B cell (primary cell): ENCODE measurements around the gene CCDC74B. TPM values are rescaled to one million over a fixed set of nuclear protein-coding genes. Genes with fewer than 3 reads are reported as not detected.
"Not testable (repeated sequence)": the region's sequence is repeated elsewhere in the genome, so short reads cannot be mapped to it uniquely, and the experiment has no call there.

Experiments
- ATAC-seq: fragments of 200-7000 bp; cut with Tn5 transposase; one replicate; pipeline ENCODE4 v1.10.0; 2021; ENCODE audit warnings: low read depth, mild to moderate bottlenecking, moderate number of reproducible peaks, moderate library complexity
- CTCF ChIA-PET: fragments of 350-600 bp; sonication (Branson Sonifier 250); formaldehyde crosslinking; loops from one replicate; lab custom pipeline; 2021; ENCODE audit warnings: antibody characterized with exemption, inconsistent platforms; lab: Charles Lee
- POLR2A ChIA-PET: fragments of 350-600 bp; sonication (Branson Sonifier 250); formaldehyde crosslinking; loops from one replicate; lab custom pipeline; 2021; ENCODE audit warnings: antibody characterized with exemption; lab: Charles Lee
- DNase-seq: peaks from one replicate; pipeline ENCODE4 v3.0.0; 2013
- H2AFZ ChIP-seq: 2 replicates; pipeline ENCODE4 v1.6.1; 2012; ENCODE audit warnings: mild to moderate bottlenecking, low read depth, low read length; ENCODE audit not compliant: insufficient read depth, poor library complexity, severe bottlenecking
- H3K27ac ChIP-seq, 2 donors: 1 replicate in 1 of 2; 2 replicates in 1 of 2; pipeline ENCODE4 v1.5.1; 2012 to 2013; ENCODE audit warnings: low read length in 2 of 2, mild to moderate bottlenecking in 2 of 2, moderate library complexity in 1 of 2
- H3K27me3 ChIP-seq, 4 experiments: fragments of 200-600 bp in 1 of 4; sonication (generic) in 1 of 4; replicated peaks in 1 of 4; 1 replicate in 2 of 4; 2 replicates in 2 of 4; pipeline versions ENCODE4 v1.6.1 to v1.7.0; 2013 to 2016; ENCODE audit warnings: low read length in 3 of 4, mild to moderate bottlenecking in 2 of 4, mixed read lengths in 1 of 4, moderate library complexity in 1 of 4; ENCODE audit not compliant: insufficient read depth in 4 of 4, control insufficient read depth in 3 of 4; ENCODE audit errors: control extremely low read depth in 1 of 4
- H3K36me3 ChIP-seq, 2 experiments: replicated peaks in 1 of 2; 1 replicate in 1 of 2; 2 replicates in 1 of 2; pipeline versions ENCODE4 v1.6.1 to v1.7.1; 2013; ENCODE audit warnings: low read length in 1 of 2; ENCODE audit not compliant: insufficient read depth in 2 of 2, control insufficient read depth in 1 of 2; ENCODE audit errors: control extremely low read depth in 1 of 2, extremely low read depth in 1 of 2
- H3K4me1 ChIP-seq, 2 donors: fragments of 200-600 bp in 1 of 2; sonication (generic) in 1 of 2; 1 replicate in 1 of 2; 2 replicates in 1 of 2; pipeline versions ENCODE4 v1.5.1 to v1.6.1; 2013 to 2017; ENCODE audit warnings: low read length in 2 of 2; ENCODE audit not compliant: control insufficient read depth in 2 of 2, insufficient read depth in 2 of 2
- H3K4me2 ChIP-seq: replicated peaks from 2 replicates; pipeline ENCODE3; 2012; ENCODE audit warnings: mild to moderate bottlenecking, low read depth, low read length; ENCODE audit not compliant: poor library complexity, severe bottlenecking
- H3K4me3 ChIP-seq, 5 experiments: fragments of 200-600 bp in 1 of 5; sonication (generic) in 1 of 5; 1 replicate in 3 of 5; 2 replicates in 2 of 5; pipeline versions ENCODE4 v1.5.1 to v1.7.0; 2011 to 2016; ENCODE audit warnings: low read length in 4 of 5, mild to moderate bottlenecking in 4 of 5, low read depth in 2 of 5, control low read depth in 1 of 5, moderate library complexity in 1 of 5; ENCODE audit not compliant: insufficient read depth in 1 of 5; ENCODE audit errors: control extremely low read depth in 1 of 5, extremely low read depth in 1 of 5
- H3K79me2 ChIP-seq: fragments of 200-600 bp; sonication (generic); one replicate; pipeline ENCODE4 v1.6.0; 2016; ENCODE audit warnings: low read length; ENCODE audit not compliant: control insufficient read depth, insufficient read depth
- H3K9ac ChIP-seq: fragments of 200-600 bp; sonication (generic); 2 replicates; pipeline ENCODE4 v1.6.1; 2017; ENCODE audit warnings: mild to moderate bottlenecking, low read length, moderate library complexity
- H3K9me3 ChIP-seq, 3 donors: one replicate each; pipeline versions ENCODE4 v1.6.1 to v1.7.1; 2013; ENCODE audit warnings: low read length in 2 of 3; ENCODE audit not compliant: control insufficient read depth in 2 of 3, insufficient read depth in 1 of 3; ENCODE audit errors: control extremely low read depth in 1 of 3
- H4K20me1 ChIP-seq: 2 replicates; pipeline ENCODE4 v1.6.0; 2012; ENCODE audit warnings: mild to moderate bottlenecking, low read length; ENCODE audit not compliant: insufficient read depth, control insufficient read depth, poor library complexity, severe bottlenecking
- H3K27ac Mint-ChIP-seq: one replicate; pipeline ENCODE4 v1.8.0; 2021; ENCODE audit warnings: mixed read lengths
- H3K27me3 Mint-ChIP-seq: one replicate; pipeline ENCODE4 v1.8.0; 2021; ENCODE audit warnings: mixed read lengths
- H3K4me1 Mint-ChIP-seq: one replicate; pipeline ENCODE4 v1.8.0; 2021; ENCODE audit warnings: mixed read lengths
- H3K4me3 Mint-ChIP-seq: one replicate; pipeline ENCODE4 v1.8.0; 2021; ENCODE audit warnings: mixed read lengths
- H3K9me3 Mint-ChIP-seq: one replicate; pipeline ENCODE4 v1.8.0; 2022; ENCODE audit warnings: mixed read lengths; ENCODE audit not compliant: insufficient read depth
- CTCF ChIP-seq: fragments of 200-600 bp; IDR thresholded peaks from one replicate; pipeline ENCODE4 v1.8.0; 2022; ENCODE audit warnings: antibody characterized with exemption, mild to moderate bottlenecking
- WGBS: methylation state at CpG from one replicate; pipeline ENCODE4 v1.1.5; 2013; ENCODE audit warnings: missing lambda C conversion rate; ENCODE audit not compliant: insufficient coverage; 5-methylcytosine and 5-hydroxymethylcytosine counted together
- intact Hi-C: fragments of 100-400 bp; cut with micrococcal nuclease; formaldehyde crosslinking; loops from one replicate; pipeline ENCODE4 v1.10.0; 2022
- polyA plus RNA-seq: library from polyadenylated mRNA; depleted of rRNA; stranded (reverse); fragments of >200 nt; gene quantifications from 2 replicates; pipeline ENCODE4 v1.2.3, GENCODE V29; 2012
- total RNA-seq, 2 donors: library from RNA; stranded (reverse); fragments of 120-200 nt in 1 of 2; gene quantifications; 1 replicate in 1 of 2; 2 replicates in 1 of 2; pipeline versions ENCODE4 v1.2.3 to v1.2.4, GENCODE V29; 2013 to 2022

CCDC74B gene
- total and polyA plus RNA-seq, 2 donors (not counting 1 experiment from before 2014, with no cell fraction given): 1.1 to 1.4 TPM

DNA sequence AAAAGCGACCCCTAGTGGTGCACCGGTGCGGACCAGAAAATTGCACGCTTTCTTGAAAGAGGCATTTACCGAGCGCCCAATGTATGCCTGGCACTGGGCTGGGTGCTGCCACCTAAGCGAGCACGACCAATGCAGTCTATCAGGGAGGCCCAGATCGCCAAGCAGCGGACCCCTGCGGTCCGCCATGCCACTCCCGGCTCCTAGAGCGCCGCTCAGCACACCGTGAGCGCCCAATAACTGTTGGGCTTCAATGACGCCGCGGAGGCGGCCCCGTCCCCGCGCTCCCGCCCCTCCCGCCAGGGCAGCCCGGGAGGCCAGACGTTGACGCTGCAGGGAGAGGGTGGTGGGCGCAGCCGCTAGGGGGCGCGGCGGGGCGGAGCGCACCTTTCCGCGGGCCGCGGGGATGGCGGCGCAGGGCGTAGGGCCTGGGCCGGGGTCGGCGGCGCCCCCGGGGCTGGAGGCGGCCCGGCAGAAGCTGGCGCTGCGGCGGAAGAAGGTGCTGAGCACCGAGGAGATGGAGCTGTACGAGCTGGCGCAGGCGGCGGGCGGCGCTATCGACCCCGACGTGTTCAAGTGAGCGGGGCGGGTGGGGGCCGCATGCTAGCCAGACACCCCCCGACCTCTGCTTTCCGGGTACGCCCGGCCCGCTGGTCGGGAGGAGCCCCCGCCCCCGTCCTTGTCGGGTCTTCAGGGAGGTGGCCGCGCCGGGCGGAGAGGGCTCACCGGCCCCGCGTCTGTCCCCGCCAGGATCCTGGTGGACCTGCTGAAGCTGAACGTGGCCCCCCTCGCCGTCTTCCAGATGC, 37.2 kb upstream of the CCDC74B start, which contains the start of gene MZT2B:
Gene MZT2B, plus strand, starts transcription at position 383 of the 803 bp plus-strand sequence. Its CDS starts 21 bp downstream, at position 404.
- not testable (repeated sequence) for H3K27me3 ChIP-seq, H3K27me3 Mint-ChIP-seq, H3K9me3 Mint-ChIP-seq, H3K9me3 ChIP-seq, H3K36me3 ChIP-seq
- H3K9ac ChIP-seq: peak within 1 kb of the TSS; percentile 78
- H3K4me2 ChIP-seq: peak within 1 kb of the TSS; percentile 86
- Mint-ChIP-seq H3K27ac (peak within 1 kb of the TSS; percentile 97), H3K4me3 (peak within 1 kb of the TSS; percentile 92), H3K4me1 (peaks cover 24% of the 10 kb centered on the region)
- H2AFZ ChIP-seq: peak within 1 kb of the TSS; percentile 80
- peaks cover 14 to 21% of the 10 kb centered on the region in 2 donors for H3K4me1 ChIP-seq
- intact Hi-C loops: loop anchor here (1.0 to 10.0 kb wide), 5 partner anchors 24 to 1867 kb away; partner anchors contain the start of genes HS6ST1, IMP4 and MZT2A
- peak; percentile 89 for TF ChIP-seq CTCF
- peaks cover 16% of the 10 kb centered on the region for H4K20me1 ChIP-seq
- peak within 1 kb of the TSS; percentile 85 to 91 for H3K27ac ChIP-seq
- ATAC-seq (peak; percentile 81), DNase-seq (peak; percentile 92)
- POLR2A ChIA-PET: interaction anchor here (1.4 to 2.7 kb wide), 2 partner anchors 24 to 160 kb away, joined by 10 to 32 read pairs; partner anchors contain the start of gene IMP4
- under 1% methylated on average over 68 of the region's 86 CpGs for WGBS
- peaks cover 62% of the 10 kb centered on the region for H3K79me2 ChIP-seq
- peak within 1 kb of the TSS; percentile 38 to 90 (median 80) for H3K4me3 ChIP-seq
- CTCF ChIA-PET: interaction anchor here (1.3 to 3.6 kb wide), 4 partner anchors 23 to 160 kb away, joined by 3 to 21 read pairs (median 12); partner anchors contain the start of gene IMP4
